Naive thymus-derived CD8-positive, alpha-beta T cell (primary cell): Measurements from ENCODE around the gene SYT13. TPM values are rescaled to one million over a fixed set of nuclear protein-coding genes. Genes with fewer than 3 reads are reported as not detected.
A peak's percentile ranks its signal among the peaks of the same experiment; 100 is the strongest.

Source experiments
- ATAC-seq, 2 donors: fragments of 150-1000 bp; cut with Tn5 transposase in 1 of 2; sonication (Bioruptor Pico), chemical (Tn5 transposase) in 1 of 2; 1 replicate in 1 of 2; 2 replicates in 1 of 2; pipeline ENCODE4 v1.10.0; 2021; ENCODE audit warnings: mild to moderate bottlenecking in 2 of 2, moderate library complexity in 2 of 2
- POLR2A ChIA-PET: fragments of 350-600 bp; sonication (Branson Sonifier 250); formaldehyde crosslinking; loops from one replicate; lab custom pipeline; 2021; ENCODE audit warnings: antibody characterized with exemption; lab: Charles Lee
- DNase-seq, 10 donors: peaks; one replicate each; pipeline versions ENCODE4 v3.0.0 to v3.0.0-alpha.2; 2020 to 2022
- H3K27ac Mint-ChIP-seq, 10 donors: one replicate each; pipeline ENCODE4 v1.8.0; 2020 to 2022; ENCODE audit warnings: mild to moderate bottlenecking in 10 of 10, mixed read lengths in 10 of 10, moderate library complexity in 4 of 10, inconsistent platforms in 1 of 10
- H3K27me3 Mint-ChIP-seq, 5 donors: one replicate each; pipeline ENCODE4 v1.8.0; 2021 to 2022; ENCODE audit warnings: mixed read lengths in 5 of 5
- H3K36me3 Mint-ChIP-seq, 3 donors: one replicate each; pipeline ENCODE4 v1.8.0; 2020 to 2022; ENCODE audit warnings: mixed read lengths in 3 of 3, mild to moderate bottlenecking in 2 of 3, inconsistent platforms in 1 of 3
- H3K4me1 Mint-ChIP-seq, 4 donors: one replicate each; pipeline ENCODE4 v1.8.0; 2021 to 2022; ENCODE audit warnings: mixed read lengths in 4 of 4
- H3K4me3 Mint-ChIP-seq, 10 donors: one replicate each; pipeline ENCODE4 v1.8.0; 2020 to 2022; ENCODE audit warnings: mild to moderate bottlenecking in 10 of 10, mixed read lengths in 10 of 10, moderate library complexity in 6 of 10, inconsistent platforms in 1 of 10
- H3K9me3 Mint-ChIP-seq, 9 donors: one replicate each; pipeline ENCODE4 v1.8.0; 2020 to 2022; ENCODE audit warnings: mixed read lengths in 9 of 9, mild to moderate bottlenecking in 3 of 9, inconsistent platforms in 1 of 9, moderate library complexity in 1 of 9
- polyA plus RNA-seq, 3 donors: library from polyadenylated mRNA; unstranded; fragments of 300-500 nt; fragmentation: Illumina TruSeq; gene quantifications; one replicate each; pipeline ENCODE4 v1.2.3, GENCODE V29; 2021
- total RNA-seq, 8 experiments: library from RNA in 2 of 8; stranded (reverse) in 2 of 8; gene quantifications; one replicate each; pipeline ENCODE4 v1.2.3 and lab custom pipeline; 2021 to 2026

SYT13 gene
- total and polyA plus RNA-seq, 5 experiments from 2014 or later = not detected

- Mint-ChIP-seq H3K4me3 (no peak overlapping the region), H3K27me3 (peaks cover 4 to 16% (median 10%) of the 10 kb centered on the region in 5 donors), H3K9me3 (no peaks in the 10 kb centered on the region), H3K27ac (no peak overlapping the region), H3K36me3 (peaks cover 0 to 9% (median 4%) of the 10 kb centered on the region in 3 donors), H3K4me1 (peaks cover 0 to 4% (median 1%) of the 10 kb centered on the region in 4 donors)
- POLR2A ChIA-PET = no interaction called here
- ATAC-seq = no peak
- DNase-seq = no peak
Measured at GRCh38 chr11:45232341-45233080, 53.6 kb downstream of the SYT13 start.

GRCh38 chr11:45229401-45230020 lies 56.6 kb downstream of the SYT13 start:
- Mint-ChIP-seq H3K36me3 (peaks cover 0 to 37% (median 20%) of the 10 kb centered on the region in 3 donors), H3K9me3 (no peaks in the 10 kb centered on the region), H3K4me3 (no peak overlapping the region)

GRCh38 chr11:45227836-45228235 lies 58.3 kb downstream of the SYT13 start:
- no peak overlapping the region for H3K4me3 Mint-ChIP-seq
- no peaks in the 10 kb centered on the region for H3K27me3 Mint-ChIP-seq
- ATAC-seq (no peak), DNase-seq (no peak)
- peaks cover 0 to 2% (median 0%) of the 10 kb centered on the region in 4 donors for H3K4me1 Mint-ChIP-seq
- H3K36me3 Mint-ChIP-seq = peaks cover 0 to 44% (median 27%) of the 10 kb centered on the region in 3 donors
- H3K27ac Mint-ChIP-seq = peak overlapping the region in 1 of 10 donors; percentile 40
- POLR2A ChIA-PET = no interaction called here
- H3K9me3 Mint-ChIP-seq = no peaks in the 10 kb centered on the region

More at GRCh38 chr11:45229401-45230020, 56.6 kb downstream of the SYT13 start:
- Mint-ChIP-seq H3K27me3 (no peaks in the 10 kb centered on the region), H3K27ac (no peak overlapping the region), H3K4me1 (peaks cover 0 to 3% (median under 1%) of the 10 kb centered on the region in 4 donors)
- ATAC-seq (no peak), DNase-seq (no peak)
- POLR2A ChIA-PET = no interaction called here

GRCh38 chr11:45226901-45227300 lies 59.2 kb downstream of the SYT13 start:
- ATAC-seq (no peak), DNase-seq (no peak)
- Mint-ChIP-seq H3K36me3 (peaks cover 0 to 48% (median 29%) of the 10 kb centered on the region in 3 donors), H3K27me3 (no peaks in the 10 kb centered on the region), H3K4me3 (no peak overlapping the region), H3K9me3 (no peaks in the 10 kb centered on the region), H3K27ac (no peak overlapping the region), H3K4me1 (peaks cover 0 to 2% (median 0%) of the 10 kb centered on the region in 4 donors)
- POLR2A ChIA-PET = no interaction called here

- POLR2A ChIA-PET = no interaction called here
- Mint-ChIP-seq H3K4me1 (peaks cover 0 to 2% (median 0%) of the 10 kb centered on the region in 4 donors), H3K27ac (no peak overlapping the region), H3K27me3 (no peaks in the 10 kb centered on the region), H3K36me3 (peaks cover 1 to 55% (median 33%) of the 10 kb centered on the region in 3 donors), H3K4me3 (no peak overlapping the region), H3K9me3 (no peaks in the 10 kb centered on the region)
- no peak for DNase-seq
- no peak for ATAC-seq
Measured at GRCh38 chr11:45225961-45226871, 59.9 kb downstream of the SYT13 start.

- no peaks in the 10 kb centered on the region for H3K27me3 Mint-ChIP-seq
- H3K4me3 Mint-ChIP-seq = no peak overlapping the region
- H3K27ac Mint-ChIP-seq = peak overlapping the region in 2 of 10 donors; percentile 1 to 33
- DNase-seq (no peak), ATAC-seq (no peak)
- POLR2A ChIA-PET = no interaction called here
- H3K36me3 Mint-ChIP-seq = peaks cover 7 to 65% (median 34%) of the 10 kb centered on the region in 3 donors
- H3K4me1 Mint-ChIP-seq = peaks cover 0 to under 1% (median 0%) of the 10 kb centered on the region in 4 donors
- H3K9me3 Mint-ChIP-seq = no peaks in the 10 kb centered on the region
Measured at GRCh38 chr11:45225277-45225676, 60.9 kb downstream of the SYT13 start.

- Mint-ChIP-seq H3K4me3 (no peak overlapping the region), H3K27ac (peak overlapping the region in 1 of 10 donors; percentile 33), H3K27me3 (no peaks in the 10 kb centered on the region), H3K36me3 (peaks cover 7 to 70% (median 34%) of the 10 kb centered on the region in 3 donors), H3K9me3 (no peaks in the 10 kb centered on the region), H3K4me1 (no peaks in the 10 kb centered on the region)
- ATAC-seq (no peak), DNase-seq (no peak)
- POLR2A ChIA-PET = no interaction called here
Measured at GRCh38 chr11:45224766-45225165, 61.4 kb downstream of the SYT13 start.

- DNase-seq = no peak
- ATAC-seq = no peak
- Mint-ChIP-seq H3K27ac (peak overlapping the region in 1 of 10 donors; percentile 76), H3K9me3 (no peaks in the 10 kb centered on the region), H3K36me3 (peaks cover 7 to 75% (median 37%) of the 10 kb centered on the region in 3 donors), H3K4me3 (no peak overlapping the region), H3K4me1 (no peaks in the 10 kb centered on the region), H3K27me3 (no peaks in the 10 kb centered on the region)
- POLR2A ChIA-PET = no interaction called here
Measured at GRCh38 chr11:45223496-45223895, 62.6 kb downstream of the SYT13 start.

- Mint-ChIP-seq H3K36me3 (peaks cover 7 to 47% (median 16%) of the 10 kb centered on the region in 3 donors), H3K27me3 (no peaks in the 10 kb centered on the region), H3K4me3 (no peak overlapping the region), H3K27ac (no peak overlapping the region), H3K9me3 (no peaks in the 10 kb centered on the region), H3K4me1 (peaks cover 0 to 5% (median 1%) of the 10 kb centered on the region in 4 donors)
- DNase-seq (no peak), ATAC-seq (no peak)
- POLR2A ChIA-PET = no interaction called here
Measured at GRCh38 chr11:45219411-45219810, 66.7 kb downstream of the SYT13 start.

GRCh38 chr11:45218705-45219104 lies 67.4 kb downstream of the SYT13 start:
- no peak for DNase-seq
- Mint-ChIP-seq H3K4me1 (peaks cover 0 to 5% (median 1%) of the 10 kb centered on the region in 4 donors), H3K9me3 (no peaks in the 10 kb centered on the region), H3K27ac (no peak overlapping the region), H3K4me3 (no peak overlapping the region), H3K36me3 (peaks cover 7 to 41% (median 11%) of the 10 kb centered on the region in 3 donors), H3K27me3 (no peaks in the 10 kb centered on the region)
- POLR2A ChIA-PET = no interaction called here
- no peak for ATAC-seq

- POLR2A ChIA-PET = no interaction called here
- Mint-ChIP-seq H3K27ac (no peak overlapping the region), H3K4me1 (peaks cover 0 to 6% (median 3%) of the 10 kb centered on the region in 4 donors), H3K4me3 (no peak overlapping the region), H3K27me3 (no peaks in the 10 kb centered on the region), H3K36me3 (peaks cover 7 to 46% (median 15%) of the 10 kb centered on the region in 3 donors), H3K9me3 (no peaks in the 10 kb centered on the region)
- no peak for DNase-seq
- no peak for ATAC-seq
Measured at GRCh38 chr11:45217991-45218390, 68.2 kb downstream of the SYT13 start.

- H3K36me3 Mint-ChIP-seq = peaks cover 7 to 51% (median 13%) of the 10 kb centered on the region in 3 donors
- ATAC-seq = no peak
Measured at GRCh38 chr11:45216901-45217300, 69.2 kb downstream of the SYT13 start.

More at GRCh38 chr11:45216901-45217300, 69.2 kb downstream of the SYT13 start:
- H3K27ac Mint-ChIP-seq = no peak overlapping the region
- POLR2A ChIA-PET = no interaction called here
- no peak overlapping the region for H3K4me3 Mint-ChIP-seq
- no peaks in the 10 kb centered on the region for H3K9me3 Mint-ChIP-seq
- no peak for DNase-seq
- H3K4me1 Mint-ChIP-seq = peaks cover 0 to 6% (median 3%) of the 10 kb centered on the region in 4 donors
- H3K27me3 Mint-ChIP-seq = no peaks in the 10 kb centered on the region
